A549 (cell line): ENCODE data around the gene CBFB.

Experiments
- CHD2 ChIP-seq: fragments of 150-350 bp; IDR thresholded peaks from 2 replicates; pipeline ENCODE4 v1.6.1; 2014; ENCODE audit warnings: low read length; ENCODE audit not compliant: partially characterized antibody
- CHD4 ChIP-seq: fragments of 200-600 bp; sonication (generic); IDR thresholded peaks from 2 replicates; pipeline ENCODE4 v1.6.1; 2016; ENCODE audit warnings: antibody characterized with exemption, mild to moderate bottlenecking, borderline replicate concordance
- EP300 ChIP-seq, 2 experiments: fragments of >200 bp; sonication (Bioruptor Twin); formaldehyde crosslinking; IDR thresholded peaks; 2 replicates in 1 of 2; 3 replicates in 1 of 2; pipeline ENCODE4 v1.6.1; 2016 to 2017
- JUN ChIP-seq, 2 experiments: fragments of >200 bp; sonication (Bioruptor Twin); formaldehyde crosslinking; IDR thresholded peaks; 2 replicates in 1 of 2; 3 replicates in 1 of 2; pipeline ENCODE4 v1.6.1; 2016 to 2017
- JUNB ChIP-seq: fragments of >200 bp; sonication (Bioruptor Twin); formaldehyde crosslinking; IDR thresholded peaks from 2 replicates; pipeline ENCODE4 v1.6.1; 2016
- POLR2A ChIP-seq: IDR thresholded peaks from 2 replicates; pipeline ENCODE4 v1.6.1; 2012; ENCODE audit warnings: mild to moderate bottlenecking, low read length
- POLR2AphosphoS2 ChIP-seq: conservative IDR thresholded peaks from 2 replicates; pipeline ENCODE4 v1.6.1; 2012; ENCODE audit warnings: low read length, improper control_type of control experiment, inconsistent platforms
- RAD21 ChIP-seq, 2 experiments: fragments of >200 bp in 1 of 2; sonication (Bioruptor Twin) in 1 of 2; formaldehyde crosslinking in 1 of 2; IDR thresholded peaks in 1 of 2; conservative IDR thresholded peaks in 1 of 2; 2 replicates in 1 of 2; 3 replicates in 1 of 2; pipeline ENCODE4 v1.6.1; 2012 to 2018; ENCODE audit warnings: inconsistent platforms in 1 of 2
- SMC3 ChIP-seq: fragments of >200 bp; sonication (Bioruptor Twin); formaldehyde crosslinking; IDR thresholded peaks from 3 replicates; pipeline ENCODE4 v1.6.1; 2018; ENCODE audit warnings: inconsistent platforms
- TF ChIP-seq, protein P1 (sequence below): fragments of >200 bp; sonication (Bioruptor Twin); formaldehyde crosslinking; IDR thresholded peaks from 3 replicates; pipeline ENCODE4 v1.5.1; 2016
- TF ChIP-seq, protein P2 (sequence below): fragments of 150-350 bp; IDR thresholded peaks from 2 replicates; pipeline ENCODE4 v1.6.1; 2014; ENCODE audit warnings: low read depth, mild to moderate bottlenecking, low read length
- TF ChIP-seq, protein P3 (sequence below): IDR thresholded peaks from 2 replicates; pipeline ENCODE4 v1.6.1; 2012
- TF ChIP-seq, protein P4 (sequence below): fragments of 200-600 bp; sonication (generic); IDR thresholded peaks from 2 replicates; pipeline ENCODE4 v1.6.1; 2016; ENCODE audit warnings: antibody characterized with exemption, mild to moderate bottlenecking, moderate library complexity

DNA sequence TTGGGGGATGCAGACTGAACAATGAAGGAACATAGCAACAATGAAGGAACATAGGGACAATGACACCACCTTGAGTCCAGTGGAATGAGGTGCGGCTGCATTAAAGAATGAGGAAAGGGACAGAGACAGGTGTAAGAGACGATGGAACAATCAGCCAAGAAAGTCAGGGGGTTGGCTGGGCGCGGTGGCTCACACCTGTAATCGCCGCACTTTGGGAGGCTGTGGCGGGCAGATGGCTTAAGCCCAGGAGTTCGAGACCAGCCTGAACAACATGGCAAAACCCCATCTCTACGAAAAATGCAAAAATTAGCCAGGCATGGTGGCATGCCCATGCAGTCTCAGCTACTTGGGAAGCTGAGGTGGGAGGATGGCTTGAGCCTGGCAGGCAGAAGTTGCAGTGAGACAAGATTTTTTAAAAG lies 13.6 kb upstream of the CBFB start:
- TF ChIP-seq RAD21 (conservative IDR thresholded peaks at IDR 0.05 in 1 of 2, IDR thresholded peaks at IDR 0.05 in 1 of 2) (peak; percentile 38 to 54; a peak in 3 of 5 replicates), POLR2A (no peak), JUN (IDR thresholded peaks at IDR 0.05) (no peak), JUNB (no peak), CHD4 (no peak), SMC3 (no peak; the same call in 1 of the 3 replicates), POLR2AphosphoS2 (no peak), EP300 (IDR thresholded peaks at IDR 0.05) (no peak), CHD2 (no peak)
- TF ChIP-seq, protein P1, sequence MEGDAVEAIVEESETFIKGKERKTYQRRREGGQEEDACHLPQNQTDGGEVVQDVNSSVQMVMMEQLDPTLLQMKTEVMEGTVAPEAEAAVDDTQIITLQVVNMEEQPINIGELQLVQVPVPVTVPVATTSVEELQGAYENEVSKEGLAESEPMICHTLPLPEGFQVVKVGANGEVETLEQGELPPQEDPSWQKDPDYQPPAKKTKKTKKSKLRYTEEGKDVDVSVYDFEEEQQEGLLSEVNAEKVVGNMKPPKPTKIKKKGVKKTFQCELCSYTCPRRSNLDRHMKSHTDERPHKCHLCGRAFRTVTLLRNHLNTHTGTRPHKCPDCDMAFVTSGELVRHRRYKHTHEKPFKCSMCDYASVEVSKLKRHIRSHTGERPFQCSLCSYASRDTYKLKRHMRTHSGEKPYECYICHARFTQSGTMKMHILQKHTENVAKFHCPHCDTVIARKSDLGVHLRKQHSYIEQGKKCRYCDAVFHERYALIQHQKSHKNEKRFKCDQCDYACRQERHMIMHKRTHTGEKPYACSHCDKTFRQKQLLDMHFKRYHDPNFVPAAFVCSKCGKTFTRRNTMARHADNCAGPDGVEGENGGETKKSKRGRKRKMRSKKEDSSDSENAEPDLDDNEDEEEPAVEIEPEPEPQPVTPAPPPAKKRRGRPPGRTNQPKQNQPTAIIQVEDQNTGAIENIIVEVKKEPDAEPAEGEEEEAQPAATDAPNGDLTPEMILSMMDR, result peak; percentile 19; the same call in 1 of the 3 replicates
- TF ChIP-seq, protein P2, sequence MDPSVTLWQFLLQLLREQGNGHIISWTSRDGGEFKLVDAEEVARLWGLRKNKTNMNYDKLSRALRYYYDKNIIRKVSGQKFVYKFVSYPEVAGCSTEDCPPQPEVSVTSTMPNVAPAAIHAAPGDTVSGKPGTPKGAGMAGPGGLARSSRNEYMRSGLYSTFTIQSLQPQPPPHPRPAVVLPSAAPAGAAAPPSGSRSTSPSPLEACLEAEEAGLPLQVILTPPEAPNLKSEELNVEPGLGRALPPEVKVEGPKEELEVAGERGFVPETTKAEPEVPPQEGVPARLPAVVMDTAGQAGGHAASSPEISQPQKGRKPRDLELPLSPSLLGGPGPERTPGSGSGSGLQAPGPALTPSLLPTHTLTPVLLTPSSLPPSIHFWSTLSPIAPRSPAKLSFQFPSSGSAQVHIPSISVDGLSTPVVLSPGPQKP, result no peak
- TF ChIP-seq, protein P3, sequence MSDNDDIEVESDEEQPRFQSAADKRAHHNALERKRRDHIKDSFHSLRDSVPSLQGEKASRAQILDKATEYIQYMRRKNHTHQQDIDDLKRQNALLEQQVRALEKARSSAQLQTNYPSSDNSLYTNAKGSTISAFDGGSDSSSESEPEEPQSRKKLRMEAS, result no peak
- TF ChIP-seq, protein P4, sequence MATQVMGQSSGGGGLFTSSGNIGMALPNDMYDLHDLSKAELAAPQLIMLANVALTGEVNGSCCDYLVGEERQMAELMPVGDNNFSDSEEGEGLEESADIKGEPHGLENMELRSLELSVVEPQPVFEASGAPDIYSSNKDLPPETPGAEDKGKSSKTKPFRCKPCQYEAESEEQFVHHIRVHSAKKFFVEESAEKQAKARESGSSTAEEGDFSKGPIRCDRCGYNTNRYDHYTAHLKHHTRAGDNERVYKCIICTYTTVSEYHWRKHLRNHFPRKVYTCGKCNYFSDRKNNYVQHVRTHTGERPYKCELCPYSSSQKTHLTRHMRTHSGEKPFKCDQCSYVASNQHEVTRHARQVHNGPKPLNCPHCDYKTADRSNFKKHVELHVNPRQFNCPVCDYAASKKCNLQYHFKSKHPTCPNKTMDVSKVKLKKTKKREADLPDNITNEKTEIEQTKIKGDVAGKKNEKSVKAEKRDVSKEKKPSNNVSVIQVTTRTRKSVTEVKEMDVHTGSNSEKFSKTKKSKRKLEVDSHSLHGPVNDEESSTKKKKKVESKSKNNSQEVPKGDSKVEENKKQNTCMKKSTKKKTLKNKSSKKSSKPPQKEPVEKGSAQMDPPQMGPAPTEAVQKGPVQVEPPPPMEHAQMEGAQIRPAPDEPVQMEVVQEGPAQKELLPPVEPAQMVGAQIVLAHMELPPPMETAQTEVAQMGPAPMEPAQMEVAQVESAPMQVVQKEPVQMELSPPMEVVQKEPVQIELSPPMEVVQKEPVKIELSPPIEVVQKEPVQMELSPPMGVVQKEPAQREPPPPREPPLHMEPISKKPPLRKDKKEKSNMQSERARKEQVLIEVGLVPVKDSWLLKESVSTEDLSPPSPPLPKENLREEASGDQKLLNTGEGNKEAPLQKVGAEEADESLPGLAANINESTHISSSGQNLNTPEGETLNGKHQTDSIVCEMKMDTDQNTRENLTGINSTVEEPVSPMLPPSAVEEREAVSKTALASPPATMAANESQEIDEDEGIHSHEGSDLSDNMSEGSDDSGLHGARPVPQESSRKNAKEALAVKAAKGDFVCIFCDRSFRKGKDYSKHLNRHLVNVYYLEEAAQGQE, result no peak
